Omental fat pad (tissue), 4 donors: Measurements from ENCODE around the gene CAPS. TPM values are rescaled to one million over a fixed set of nuclear protein-coding genes. Genes with fewer than 3 reads are reported as not detected.

ENCODE experiments used
- ATAC-seq: fragments of 150-250 bp; one replicate; pipeline ENCODE4 v1.9.1; 2016; ENCODE audit warnings: mild to moderate bottlenecking, moderate library complexity; ENCODE audit not compliant: low FRiP score
- DNase-seq: peaks from one replicate; pipeline ENCODE4 v3.0.0-alpha.2; 2019; ENCODE audit warnings: low spot score
- CTCF ChIP-seq, 3 donors: fragments of 450-650 bp; IDR thresholded peaks; one replicate each; pipeline ENCODE4 v1.5.1; 2016 to 2017; ENCODE audit warnings: antibody characterized with exemption in 3 of 3, mild to moderate bottlenecking in 3 of 3, moderate library complexity in 2 of 3
- total RNA-seq, 4 donors: library from RNA; depleted of rRNA; stranded (reverse); fragments of >200 nt; gene quantifications; one replicate each; pipeline ENCODE4 v1.1.0, GENCODE V29; 2016

Gene CAPS
- total RNA-seq, 4 donors from 2014 or later, result 2.3 to 9.0 (median 4.6) TPM

GRCh38 chr19:5948752-5949564, 34.9 kb downstream of the CAPS start:
- no peak for TF ChIP-seq CTCF (IDR thresholded peaks at IDR 0.05)
- ATAC-seq (no peak), DNase-seq (no peak)

- ATAC-seq, result peak; percentile 16
- TF ChIP-seq CTCF (IDR thresholded peaks at IDR 0.05), result no peak
- no peak for DNase-seq
Measured at GRCh38 chr19:5949792-5950305, 35.8 kb downstream of the CAPS start.

- ATAC-seq, result no peak
- TF ChIP-seq CTCF (IDR thresholded peaks at IDR 0.05), result no peak
- DNase-seq, result no peak
Measured at GRCh38 chr19:5950741-5951140, 36.7 kb downstream of the CAPS start.

- DNase-seq, result no peak
- TF ChIP-seq CTCF (IDR thresholded peaks at IDR 0.05), result no peak
- ATAC-seq, result no peak
Measured at GRCh38 chr19:5951338-5951861, 37.3 kb downstream of the CAPS start.

GRCh38 chr19:5952193-5953029, 38.4 kb downstream of the CAPS start:
- no peak for DNase-seq
- ATAC-seq, result no peak
- no peak for TF ChIP-seq CTCF (IDR thresholded peaks at IDR 0.05)

GRCh38 chr19:5953030-5953589, 39.1 kb downstream of the CAPS start:
- no peak for TF ChIP-seq CTCF (IDR thresholded peaks at IDR 0.05)
- no peak for ATAC-seq
- DNase-seq, result no peak
